ENCODE results near the gene AMD1. TPM values are rescaled to one million over a fixed set of nuclear protein-coding genes. Genes with fewer than 3 reads are reported as not detected.

Gene AMD1
- total RNA-seq (100 to 1,000 TPM in 1 of 10 donors, 10 to 100 TPM in 9; 38.0 to 101 (median 55.3) TPM), polyA plus RNA-seq (10 to 100 TPM; 34.2 to 38.6 TPM)
- long read RNA-seq, donor 1, transcript AMD1-204 (9 exons, 3,438 nt), result major isoform, 169 of 188 reads
- long read RNA-seq, donor 1, partial matches to known transcripts, result 5 of 188 reads
- long read RNA-seq, donor 1, other reads (novel, unspliced or antisense), result 13 of 188 reads
- long read RNA-seq, donor 2, transcript AMD1-204 (9 exons, 3,438 nt), result major isoform, 102 of 114 reads
- long read RNA-seq, donor 2, partial matches to known transcripts, result 1 of 114 reads
- long read RNA-seq, donor 2, other reads (novel, unspliced or antisense), result 9 of 114 reads
- long read RNA-seq, donor 3, transcript AMD1-204 (9 exons, 3,438 nt), result major isoform, 341 of 375 reads
- long read RNA-seq, donor 3, partial matches to known transcripts, result 8 of 375 reads
- long read RNA-seq, donor 3, other reads (novel, unspliced or antisense), result 21 of 375 reads

- Histone ChIP-seq H3K27me3 (no peaks in the 10 kb centered on the region), H3K4me1 (peaks cover 0 to 42% (median 30%) of the 10 kb centered on the region in 9 donors), H3K27ac (peak within 1 kb of the TSS; percentile 84 to 97 (median 95)), H3K9me3 (no peaks in the 10 kb centered on the region), H3K36me3 (no peaks in the 10 kb centered on the region), H3K4me3 (peak within 1 kb of the TSS; percentile 68 to 96 (median 91))
- ATAC-seq (peak; percentile 89 to 97 (median 94)), DNase-seq (peak; percentile 97 to 99)
- TF ChIP-seq, protein P1, sequence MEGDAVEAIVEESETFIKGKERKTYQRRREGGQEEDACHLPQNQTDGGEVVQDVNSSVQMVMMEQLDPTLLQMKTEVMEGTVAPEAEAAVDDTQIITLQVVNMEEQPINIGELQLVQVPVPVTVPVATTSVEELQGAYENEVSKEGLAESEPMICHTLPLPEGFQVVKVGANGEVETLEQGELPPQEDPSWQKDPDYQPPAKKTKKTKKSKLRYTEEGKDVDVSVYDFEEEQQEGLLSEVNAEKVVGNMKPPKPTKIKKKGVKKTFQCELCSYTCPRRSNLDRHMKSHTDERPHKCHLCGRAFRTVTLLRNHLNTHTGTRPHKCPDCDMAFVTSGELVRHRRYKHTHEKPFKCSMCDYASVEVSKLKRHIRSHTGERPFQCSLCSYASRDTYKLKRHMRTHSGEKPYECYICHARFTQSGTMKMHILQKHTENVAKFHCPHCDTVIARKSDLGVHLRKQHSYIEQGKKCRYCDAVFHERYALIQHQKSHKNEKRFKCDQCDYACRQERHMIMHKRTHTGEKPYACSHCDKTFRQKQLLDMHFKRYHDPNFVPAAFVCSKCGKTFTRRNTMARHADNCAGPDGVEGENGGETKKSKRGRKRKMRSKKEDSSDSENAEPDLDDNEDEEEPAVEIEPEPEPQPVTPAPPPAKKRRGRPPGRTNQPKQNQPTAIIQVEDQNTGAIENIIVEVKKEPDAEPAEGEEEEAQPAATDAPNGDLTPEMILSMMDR (IDR thresholded peaks at IDR 0.05), result no peak
- intact Hi-C loops (cut with DNase I), result loop anchor here in 9 of 10 donors (1.0 to 10.0 kb wide), 11 partner anchors 52 to 339 kb away; partner anchors contain the start of genes CDK19 (in 7 of the 9), GTF3C6 (in 3 of the 9) and RPF2 (in 1 of the 9)
- 0% methylated on average over 59 of the region's 59 CpGs for WGBS, 2 donors
Observed at GRCh38 chr6:110873981-110874879, at the start of gene AMD1. Gene AMD1, plus strand, starts transcription at chr6:110874785. Its CDS starts 321 bp downstream, at chr6:110875106.

- H3K4me1 ChIP-seq, result peaks cover 0 to 37% (median 15%) of the 10 kb centered on the region in 9 donors
- ATAC-seq (peak in 5 of 8 donors; percentile 39 to 55 (median 47)), DNase-seq (no peak)
- TF ChIP-seq, protein P1 (IDR thresholded peaks at IDR 0.05), result no peak
- peak overlapping the region in 3 of 10 donors; percentile 36 to 86 (median 44) for H3K27ac ChIP-seq
- whole genome bisulfite sequencing, 2 donors, result 75 to 92% methylated on average over 9 of the region's 9 CpGs
- H3K27me3 ChIP-seq, result no peaks in the 10 kb centered on the region
- no peaks in the 10 kb centered on the region for H3K36me3 ChIP-seq
- H3K9me3 ChIP-seq, result no peaks in the 10 kb centered on the region
- peak overlapping the region in 1 of 10 donors; percentile 14 for H3K4me3 ChIP-seq
- intact Hi-C loops (cut with DNase I), result loop anchor here in 1 of 10 donors (10.0 kb wide), 1 partner anchor 118 kb away; no protein-coding TSS in a partner anchor
Observed at GRCh38 chr6:110826236-110827129, 48.1 kb upstream of the AMD1 start.

- DNase-seq (no peak), ATAC-seq (no peak)
- H3K36me3 ChIP-seq, result no peaks in the 10 kb centered on the region
- intact Hi-C loops (cut with DNase I), result loop anchor here in 1 of 10 donors (10.0 kb wide), 1 partner anchor 116 kb away; no protein-coding TSS in a partner anchor
- H3K27ac ChIP-seq, result no peak overlapping the region
- WGBS, 2 donors, result 76 to 80% methylated on average over 1 of the region's 1 CpG
- TF ChIP-seq, protein P1 (IDR thresholded peaks at IDR 0.05), result no peak
- no peaks in the 10 kb centered on the region for H3K27me3 ChIP-seq
- H3K9me3 ChIP-seq, result no peaks in the 10 kb centered on the region
- H3K4me1 ChIP-seq, result peaks cover 0 to 20% (median 0%) of the 10 kb centered on the region in 9 donors
- no peak overlapping the region for H3K4me3 ChIP-seq
Observed at GRCh38 chr6:110828396-110828795, 46.2 kb upstream of the AMD1 start.
